ENCODE data around the gene ITPA.

DNA sequence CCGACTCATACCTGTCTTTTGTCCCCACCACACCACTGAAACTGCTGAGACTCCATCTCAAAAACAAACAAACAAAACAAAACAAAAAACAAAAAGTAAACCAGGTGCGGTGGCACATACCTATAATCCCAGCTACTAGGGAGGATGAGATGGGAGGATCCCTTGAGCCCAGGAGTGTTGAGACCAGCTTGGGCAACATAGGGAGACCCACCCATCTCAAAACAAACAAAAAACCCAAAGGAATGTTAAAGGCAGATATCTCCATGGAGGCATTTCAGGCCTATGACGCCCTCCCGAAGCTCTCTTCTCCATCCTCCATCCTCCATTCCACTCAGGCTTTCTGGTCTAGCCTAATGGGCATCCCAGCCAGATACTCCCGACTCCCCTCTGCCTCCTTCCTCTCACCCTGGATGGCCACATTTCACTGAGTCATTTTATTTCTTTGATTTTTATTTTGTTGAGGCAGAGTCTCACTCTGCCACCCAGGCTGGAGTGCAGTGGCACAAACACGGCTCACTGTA, 32.9 kb downstream of the ITPA start:
- no peak for TF ChIP-seq EZH2phosphoT487 (IDR thresholded peaks at IDR 0.05; ENCODE audit: borderline replicate concordance)
- TF ChIP-seq, protein P1, sequence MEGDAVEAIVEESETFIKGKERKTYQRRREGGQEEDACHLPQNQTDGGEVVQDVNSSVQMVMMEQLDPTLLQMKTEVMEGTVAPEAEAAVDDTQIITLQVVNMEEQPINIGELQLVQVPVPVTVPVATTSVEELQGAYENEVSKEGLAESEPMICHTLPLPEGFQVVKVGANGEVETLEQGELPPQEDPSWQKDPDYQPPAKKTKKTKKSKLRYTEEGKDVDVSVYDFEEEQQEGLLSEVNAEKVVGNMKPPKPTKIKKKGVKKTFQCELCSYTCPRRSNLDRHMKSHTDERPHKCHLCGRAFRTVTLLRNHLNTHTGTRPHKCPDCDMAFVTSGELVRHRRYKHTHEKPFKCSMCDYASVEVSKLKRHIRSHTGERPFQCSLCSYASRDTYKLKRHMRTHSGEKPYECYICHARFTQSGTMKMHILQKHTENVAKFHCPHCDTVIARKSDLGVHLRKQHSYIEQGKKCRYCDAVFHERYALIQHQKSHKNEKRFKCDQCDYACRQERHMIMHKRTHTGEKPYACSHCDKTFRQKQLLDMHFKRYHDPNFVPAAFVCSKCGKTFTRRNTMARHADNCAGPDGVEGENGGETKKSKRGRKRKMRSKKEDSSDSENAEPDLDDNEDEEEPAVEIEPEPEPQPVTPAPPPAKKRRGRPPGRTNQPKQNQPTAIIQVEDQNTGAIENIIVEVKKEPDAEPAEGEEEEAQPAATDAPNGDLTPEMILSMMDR (conservative IDR thresholded peaks at IDR 0.05; ENCODE audit: low read length), result no peak

All from Loucy (cell line).